Gastroesophageal sphincter (tissue), 4 donors: Measurements from ENCODE around the gene SLC66A3. TPM values are rescaled to one million over a fixed set of nuclear protein-coding genes. Genes with fewer than 3 reads are reported as not detected.

ENCODE experiments used
- ATAC-seq: fragments of 150-250 bp; one replicate; pipeline ENCODE4 v1.9.1; 2016; ENCODE audit warnings: mild to moderate bottlenecking, moderate library complexity
- H3K27ac ChIP-seq, 4 donors: fragments of 200-600 bp; sonication (generic) in 3 of 4; 1 replicate in 3 of 4; 2 replicates in 1 of 4; pipeline ENCODE4 v1.5.1; 2016 to 2019
- H3K27me3 ChIP-seq: fragments of 200-600 bp; sonication (generic); one replicate; pipeline ENCODE4 v1.5.1; 2019
- H3K36me3 ChIP-seq, 2 donors: fragments of 200-600 bp; sonication (generic); one replicate each; pipeline ENCODE4 v1.5.1; 2019; ENCODE audit warnings: control low read depth in 1 of 2
- H3K4me1 ChIP-seq, 3 donors: fragments of 200-600 bp; sonication (generic); 1 replicate in 2 of 3; 2 replicates in 1 of 3; pipeline ENCODE4 v1.5.1; 2016 to 2019; ENCODE audit warnings: control low read depth in 2 of 3
- H3K4me3 ChIP-seq, 2 donors: fragments of 200-600 bp; sonication (generic); one replicate each; pipeline ENCODE4 v1.5.1; 2019; ENCODE audit warnings: mild to moderate bottlenecking in 1 of 2, moderate library complexity in 1 of 2
- H3K9me3 ChIP-seq, 3 donors: fragments of 200-600 bp; sonication (generic); one replicate each; pipeline ENCODE4 v1.5.1; 2017 to 2019; ENCODE audit warnings: control low read depth in 2 of 3
- CTCF ChIP-seq, 4 experiments: fragments of 200-600 bp in 2 of 4; fragments of 450-650 bp in 2 of 4; sonication (generic) in 1 of 4; IDR thresholded peaks; one replicate each; pipeline ENCODE4 v1.5.1; 2017 to 2019; ENCODE audit warnings: antibody characterized with exemption in 4 of 4, mild to moderate bottlenecking in 2 of 4, moderate library complexity in 2 of 4
- EP300 ChIP-seq: sonication (generic); formaldehyde crosslinking; IDR thresholded peaks from one replicate; pipeline ENCODE4 v1.6.1; 2017; ENCODE audit warnings: antibody characterized with exemption, mild to moderate bottlenecking
- POLR2A ChIP-seq, 2 donors: fragments of 450-650 bp; IDR thresholded peaks; one replicate each; pipeline ENCODE4 v1.6.1; 2017; ENCODE audit warnings: antibody characterized with exemption in 2 of 2, mild to moderate bottlenecking in 2 of 2, moderate library complexity in 1 of 2
- POLR2AphosphoS5 ChIP-seq: sonication (generic); formaldehyde crosslinking; IDR thresholded peaks from one replicate; pipeline ENCODE4 v1.6.1; 2017; ENCODE audit warnings: antibody characterized with exemption
- WGBS, 2 donors: methylation state at CpG; one replicate each; pipeline ENCODE4 v1.1.5; 2018; ENCODE audit warnings: low coverage in 1 of 2; 5-methylcytosine and 5-hydroxymethylcytosine counted together
- total RNA-seq, 4 donors: library from RNA; depleted of rRNA; stranded (reverse); fragments of >200 nt; gene quantifications; one replicate each; pipeline ENCODE4 v1.1.0, GENCODE V29; 2016

SLC66A3 gene
- total RNA-seq, 4 donors from 2014 or later, result 28.1 to 49.8 (median 41.5) TPM

DNA sequence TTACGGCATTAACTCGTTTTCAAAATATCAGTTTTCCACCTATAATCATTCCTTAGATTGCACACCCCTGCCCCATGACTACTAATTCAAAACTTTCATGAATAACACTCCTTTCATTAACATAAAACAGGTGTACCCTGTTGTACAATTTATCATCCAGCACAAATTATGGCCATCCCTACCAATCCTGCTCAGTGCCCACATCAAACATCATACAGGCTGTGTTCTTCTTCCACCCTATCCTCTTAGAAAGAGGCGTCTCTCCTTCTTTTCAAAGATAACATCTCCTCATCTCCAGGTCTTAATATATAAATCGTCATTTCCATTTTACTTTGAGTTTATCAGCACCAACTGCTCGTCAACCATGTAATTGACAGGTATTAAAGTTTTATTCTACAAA, 67.6 kb downstream of the SLC66A3 start:
- no peak for ATAC-seq
- Histone ChIP-seq H3K27ac (no peak overlapping the region), H3K36me3 (peaks cover 0 to 70% of the 10 kb centered on the region in 2 donors), H3K4me3 (no peak overlapping the region), H3K27me3 (no peaks in the 10 kb centered on the region), H3K4me1 (peaks cover 0 to 6% (median 0%) of the 10 kb centered on the region in 3 donors), H3K9me3 (no peaks in the 10 kb centered on the region)
- no peak for TF ChIP-seq EP300
- TF ChIP-seq POLR2A (IDR thresholded peaks at IDR 0.05), result no peak
- TF ChIP-seq CTCF (IDR thresholded peaks at IDR 0.05), result no peak
- TF ChIP-seq POLR2AphosphoS5, result no peak
- 88 to 92% methylated on average over 5 of the region's 5 CpGs for WGBS, 2 donors

GRCh38 chr2:11224887-11225286, 69.6 kb downstream of the SLC66A3 start:
- TF ChIP-seq CTCF (IDR thresholded peaks at IDR 0.05) (no peak), POLR2A (IDR thresholded peaks at IDR 0.05) (no peak), EP300 (no peak), POLR2AphosphoS5 (no peak)
- H3K9me3 ChIP-seq, result no peaks in the 10 kb centered on the region
- H3K27me3 ChIP-seq, result no peaks in the 10 kb centered on the region
- no peak for ATAC-seq
- no peak overlapping the region for H3K4me3 ChIP-seq
- peaks cover 0 to 14% (median 0%) of the 10 kb centered on the region in 3 donors for H3K4me1 ChIP-seq
- peaks cover 0 to 50% of the 10 kb centered on the region in 2 donors for H3K36me3 ChIP-seq
- no peak overlapping the region for H3K27ac ChIP-seq

DNA sequence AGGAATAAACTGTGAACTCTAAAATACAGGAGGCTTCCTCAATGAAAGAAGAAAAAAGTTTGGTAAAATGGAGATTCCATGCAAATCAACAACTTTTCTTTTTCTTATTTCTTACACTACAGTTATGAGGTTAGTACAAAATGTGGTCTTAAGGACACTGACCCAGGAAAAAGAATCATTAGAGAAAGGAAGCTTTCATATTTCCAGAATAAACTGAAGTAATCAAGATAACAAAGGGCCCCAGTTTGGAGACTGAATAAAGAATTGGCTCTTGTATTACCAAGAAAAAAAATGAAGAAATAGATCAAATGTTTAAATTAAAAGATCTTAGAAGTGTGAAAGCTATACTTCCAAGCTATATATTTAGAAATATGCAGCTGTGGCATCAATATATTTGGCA, 72.3 kb downstream of the SLC66A3 start:
- Histone ChIP-seq H3K4me3 (no peak overlapping the region), H3K27ac (no peak overlapping the region), H3K4me1 (peaks cover 0 to 15% (median 0%) of the 10 kb centered on the region in 3 donors), H3K27me3 (no peaks in the 10 kb centered on the region), H3K9me3 (no peaks in the 10 kb centered on the region), H3K36me3 (peaks cover 0 to 35% of the 10 kb centered on the region in 2 donors)
- TF ChIP-seq EP300 (no peak), POLR2A (IDR thresholded peaks at IDR 0.05) (no peak), POLR2AphosphoS5 (no peak), CTCF (IDR thresholded peaks at IDR 0.05) (no peak)
- no peak for ATAC-seq

Other genes starting within 250 kb of the SLC66A3 start
- gene KCNF1, start 243.5 kb upstream of the SLC66A3 start, total RNA-seq, result 10 to 100 TPM in 2 of 4 donors, 1 to 10 TPM in 1, not detected in 1; 6.1 to 47.7 (median 29.1) TPM
- gene ROCK2, start 189.2 kb downstream of the SLC66A3 start, total RNA-seq, result 100 to 1,000 TPM; 102 to 130 (median 113) TPM